ENCODE data around the gene PAQR8. TPM values are rescaled to one million over a fixed set of nuclear protein-coding genes. Genes with fewer than 3 reads are reported as not detected.

The PAQR8 gene
- total and polyA plus RNA-seq, 2 of the 13 experiments (the other 11 are each of a cell fraction or from before 2014, with no cell fraction given): 37.7 to 50.7 TPM

DNA sequence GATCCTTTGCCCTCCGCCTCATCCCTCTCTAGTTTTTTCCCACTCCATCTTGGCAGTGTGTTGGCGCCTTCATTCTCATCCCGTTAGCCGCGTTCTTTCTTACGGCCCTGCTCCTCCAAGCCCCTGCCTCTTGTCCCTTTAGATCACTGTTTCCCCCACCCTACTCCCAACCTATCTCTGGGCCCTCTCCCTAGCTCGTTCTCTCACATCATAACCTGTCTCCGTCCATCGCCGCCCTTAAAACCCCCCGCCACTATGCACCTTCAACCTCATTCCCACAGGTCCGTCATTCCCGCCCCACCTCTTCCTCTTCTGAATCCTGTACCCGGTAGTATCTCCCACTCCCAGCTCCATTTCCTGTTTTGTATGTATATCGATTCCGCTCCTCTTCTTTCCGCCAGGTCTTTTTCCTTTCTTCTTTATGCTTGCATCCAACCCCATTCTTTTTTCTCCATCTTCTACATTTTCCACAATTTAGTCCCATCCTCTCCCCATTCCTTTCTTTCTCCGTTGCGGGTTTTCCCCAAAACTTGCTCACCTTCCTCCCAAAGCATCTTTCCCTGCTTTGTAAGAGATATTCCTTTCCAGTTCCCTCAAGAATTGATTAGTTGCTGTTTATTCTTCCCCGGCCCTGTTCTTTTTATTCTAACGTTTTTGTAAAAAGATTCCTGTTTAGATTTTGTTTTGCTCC, 58.9 kb downstream of the PAQR8 start (continued):
- TF ChIP-seq ZNF878 (CRISPR knock-in tag; IDR thresholded peaks at IDR 0.05) (peak; percentile 36; the same call in 1 of the 2 replicates), PPARG (CRISPR knock-in tag; conservative IDR thresholded peaks at IDR 0.05) (no peak), FOXJ3 (CRISPR knock-in tag; IDR thresholded peaks at IDR 0.05; ENCODE audit: borderline replicate concordance) (no peak), ZNF329 (CRISPR knock-in tag; IDR thresholded peaks at IDR 0.05; ENCODE audit: low read depth) (no peak), ZFYVE20 (CRISPR knock-in tag; IDR thresholded peaks at IDR 0.05; ENCODE audit: borderline replicate concordance, low read depth) (no peak), ZNF431 (CRISPR knock-in tag; IDR thresholded peaks at IDR 0.05; ENCODE audit: borderline replicate concordance, low read depth) (no peak), FOXM1 (CRISPR knock-in tag; IDR thresholded peaks at IDR 0.05) (no peak), YEATS4 (CRISPR knock-in tag; IDR thresholded peaks at IDR 0.05; ENCODE audit: borderline replicate concordance) (no peak), HOXA9 (CRISPR knock-in tag; IDR thresholded peaks at IDR 0.05; ENCODE audit: borderline replicate concordance) (no peak), ZNF124 (CRISPR knock-in tag; IDR thresholded peaks at IDR 0.05) (0 out of 2 replicates have a peak, but pooled peaks have one; percentile 31), NFKB2 (CRISPR knock-in tag; IDR thresholded peaks at IDR 0.05; ENCODE audit: borderline replicate concordance) (no peak), HES4 (CRISPR knock-in tag; IDR thresholded peaks at IDR 0.05; ENCODE audit: borderline replicate concordance) (0 out of 2 replicates have a peak, but pooled peaks have one; percentile 12), ZNF777 (CRISPR knock-in tag; IDR thresholded peaks at IDR 0.05) (no peak), GTF3A (CRISPR knock-in tag; conservative IDR thresholded peaks at IDR 0.05) (no peak), KMT2B (CRISPR knock-in tag; IDR thresholded peaks at IDR 0.05) (peak; percentile 77; the same call in 1 of the 2 replicates), RBFOX2 (IDR thresholded peaks at IDR 0.05; ENCODE audit: low read depth, low read length) (no peak), RFX1 (IDR thresholded peaks at IDR 0.05) (no peak)
- TF ChIP-seq, protein P1, sequence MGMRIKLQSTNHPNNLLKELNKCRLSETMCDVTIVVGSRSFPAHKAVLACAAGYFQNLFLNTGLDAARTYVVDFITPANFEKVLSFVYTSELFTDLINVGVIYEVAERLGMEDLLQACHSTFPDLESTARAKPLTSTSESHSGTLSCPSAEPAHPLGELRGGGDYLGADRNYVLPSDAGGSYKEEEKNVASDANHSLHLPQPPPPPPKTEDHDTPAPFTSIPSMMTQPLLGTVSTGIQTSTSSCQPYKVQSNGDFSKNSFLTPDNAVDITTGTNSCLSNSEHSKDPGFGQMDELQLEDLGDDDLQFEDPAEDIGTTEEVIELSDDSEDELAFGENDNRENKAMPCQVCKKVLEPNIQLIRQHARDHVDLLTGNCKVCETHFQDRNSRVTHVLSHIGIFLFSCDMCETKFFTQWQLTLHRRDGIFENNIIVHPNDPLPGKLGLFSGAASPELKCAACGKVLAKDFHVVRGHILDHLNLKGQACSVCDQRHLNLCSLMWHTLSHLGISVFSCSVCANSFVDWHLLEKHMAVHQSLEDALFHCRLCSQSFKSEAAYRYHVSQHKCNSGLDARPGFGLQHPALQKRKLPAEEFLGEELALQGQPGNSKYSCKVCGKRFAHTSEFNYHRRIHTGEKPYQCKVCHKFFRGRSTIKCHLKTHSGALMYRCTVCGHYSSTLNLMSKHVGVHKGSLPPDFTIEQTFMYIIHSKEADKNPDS (CRISPR knock-in tag; IDR thresholded peaks at IDR 0.05): no peak
- TF ChIP-seq, protein P2, sequence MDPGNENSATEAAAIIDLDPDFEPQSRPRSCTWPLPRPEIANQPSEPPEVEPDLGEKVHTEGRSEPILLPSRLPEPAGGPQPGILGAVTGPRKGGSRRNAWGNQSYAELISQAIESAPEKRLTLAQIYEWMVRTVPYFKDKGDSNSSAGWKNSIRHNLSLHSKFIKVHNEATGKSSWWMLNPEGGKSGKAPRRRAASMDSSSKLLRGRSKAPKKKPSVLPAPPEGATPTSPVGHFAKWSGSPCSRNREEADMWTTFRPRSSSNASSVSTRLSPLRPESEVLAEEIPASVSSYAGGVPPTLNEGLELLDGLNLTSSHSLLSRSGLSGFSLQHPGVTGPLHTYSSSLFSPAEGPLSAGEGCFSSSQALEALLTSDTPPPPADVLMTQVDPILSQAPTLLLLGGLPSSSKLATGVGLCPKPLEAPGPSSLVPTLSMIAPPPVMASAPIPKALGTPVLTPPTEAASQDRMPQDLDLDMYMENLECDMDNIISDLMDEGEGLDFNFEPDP (CRISPR knock-in tag; conservative IDR thresholded peaks at IDR 0.05): no peak
- TF ChIP-seq, protein P3, sequence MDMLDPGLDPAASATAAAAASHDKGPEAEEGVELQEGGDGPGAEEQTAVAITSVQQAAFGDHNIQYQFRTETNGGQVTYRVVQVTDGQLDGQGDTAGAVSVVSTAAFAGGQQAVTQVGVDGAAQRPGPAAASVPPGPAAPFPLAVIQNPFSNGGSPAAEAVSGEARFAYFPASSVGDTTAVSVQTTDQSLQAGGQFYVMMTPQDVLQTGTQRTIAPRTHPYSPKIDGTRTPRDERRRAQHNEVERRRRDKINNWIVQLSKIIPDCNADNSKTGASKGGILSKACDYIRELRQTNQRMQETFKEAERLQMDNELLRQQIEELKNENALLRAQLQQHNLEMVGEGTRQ (IDR thresholded peaks at IDR 0.05; ENCODE audit: low read depth, low read length): no peak
- TF ChIP-seq, protein P3 (CRISPR knock-in tag; IDR thresholded peaks at IDR 0.05; ENCODE audit: borderline replicate concordance): no peak
- TF ChIP-seq, protein P4, sequence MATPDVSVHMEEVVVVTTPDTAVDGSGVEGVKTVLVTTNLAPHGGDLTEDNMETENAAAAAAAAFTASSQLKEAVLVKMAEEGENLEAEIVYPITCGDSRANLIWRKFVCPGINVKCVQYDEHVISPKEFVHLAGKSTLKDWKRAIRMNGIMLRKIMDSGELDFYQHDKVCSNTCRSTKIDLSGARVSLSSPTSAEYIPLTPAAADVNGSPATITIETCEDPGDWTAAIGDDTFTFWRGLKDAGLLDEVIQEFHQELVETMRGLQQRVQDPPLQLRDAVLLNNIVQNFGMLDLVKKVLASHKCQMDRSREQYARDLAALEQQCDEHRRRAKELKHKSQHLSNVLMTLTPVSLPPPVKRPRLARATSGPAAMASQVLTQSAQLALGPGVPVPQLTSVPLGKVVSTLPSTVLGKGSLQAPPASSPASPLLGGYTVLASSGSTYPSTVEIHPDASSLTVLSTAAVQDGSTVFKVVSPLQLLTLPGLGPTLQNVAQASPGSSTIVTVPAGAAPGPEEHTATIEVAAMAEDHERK (CRISPR knock-in tag; IDR thresholded peaks at IDR 0.05; ENCODE audit: low read depth): no peak
